HepG2 (cell line): ENCODE measurements around the gene INPP5E. TPM values are rescaled to one million over a fixed set of nuclear protein-coding genes. Genes with fewer than 3 reads are reported as not detected.

Experiments used
- ELK4 ChIP-seq: sonication (generic); formaldehyde crosslinking; IDR thresholded peaks from 2 replicates; pipeline ENCODE4 v1.9.0; 2021; ENCODE audit warnings: missing genetic modification reagents, borderline replicate concordance
- KDM3A ChIP-seq: IDR thresholded peaks from 2 replicates; pipeline ENCODE4 v1.6.1; 2018; ENCODE audit warnings: low read depth, missing compliant biosample characterization
- LRRFIP1 ChIP-seq: sonication (generic); formaldehyde crosslinking; conservative IDR thresholded peaks from 2 replicates; pipeline ENCODE4 v1.4.0; 2020; ENCODE audit warnings: missing genetic modification reagents
- PRDM10 ChIP-seq: sonication (generic); formaldehyde crosslinking; IDR thresholded peaks from 2 replicates; pipeline ENCODE4 v1.4.0; 2020; ENCODE audit warnings: low read depth, missing genetic modification reagents
- REST ChIP-seq, 2 experiments: IDR thresholded peaks; 2 replicates each; pipeline ENCODE4 v1.6.1; 2011 to 2012; ENCODE audit warnings: low read length in 2 of 2, borderline replicate concordance in 1 of 2, low read depth in 1 of 2, mild to moderate bottlenecking in 1 of 2, moderate library complexity in 1 of 2
- ZNF142 ChIP-seq: sonication (generic); formaldehyde crosslinking; IDR thresholded peaks from 2 replicates; pipeline ENCODE4 v1.4.0; 2020; ENCODE audit warnings: missing genetic modification reagents
- ZNF235 ChIP-seq: sonication (generic); formaldehyde crosslinking; IDR thresholded peaks from 2 replicates; pipeline ENCODE4 v1.8.1; 2023; ENCODE audit warnings: mild to moderate bottlenecking, missing genetic modification reagents, borderline replicate concordance
- ZNF446 ChIP-seq: sonication (generic); formaldehyde crosslinking; IDR thresholded peaks from 2 replicates; pipeline ENCODE4 v1.5.0; 2020; ENCODE audit warnings: mild to moderate bottlenecking, missing genetic modification reagents
- ZNF563 ChIP-seq: sonication (generic); formaldehyde crosslinking; IDR thresholded peaks from 2 replicates; pipeline ENCODE4 v1.8.0; 2022; ENCODE audit warnings: mild to moderate bottlenecking, moderate library complexity, missing genetic modification reagents
- polyA plus RNA-seq, 8 experiments: library from polyadenylated mRNA; depleted of rRNA in 3 of 8; stranded (reverse) in 7 of 8; unstranded in 1 of 8; fragments of >200 nt; fragmentation: Illumina TruSeq in 4 of 8; extraction: Trizol in 4 of 8; gene quantifications; 2 replicates each; pipeline versions ENCODE4 v1.2.1 to v1.2.3, GENCODE V29; 2011 to 2016; ENCODE audit warnings: low read depth in 4 of 8, missing spikeins in 1 of 8, mixed read lengths in 1 of 8; ENCODE audit not compliant: insufficient read depth in 1 of 8
- total RNA-seq, 5 experiments: library from RNA; depleted of rRNA; stranded (reverse); fragments of >200 nt; fragmentation: Illumina TruSeq; extraction: Trizol; gene quantifications; 2 replicates each; pipeline ENCODE4 v1.2.3, GENCODE V29; 2016; ENCODE audit warnings: low read depth in 1 of 5

The INPP5E gene
- total and polyA plus RNA-seq, 2 of the 13 experiments (the other 11 are each of a cell fraction or from before 2014, with no cell fraction given) = 5.5 TPM

- TF ChIP-seq ELK4 (CRISPR knock-in tag) = peak; percentile 63; the same call in 1 of the 2 replicates
- TF ChIP-seq KDM3A = no peak
- TF ChIP-seq ZNF563 = 0 out of 2 replicates have a peak, but pooled peaks have one; percentile 68
- TF ChIP-seq LRRFIP1 (CRISPR knock-in tag) = no peak
- no peak for TF ChIP-seq ZNF446 (CRISPR knock-in tag)
- TF ChIP-seq PRDM10 (CRISPR knock-in tag) = no peak
- TF ChIP-seq ZNF235 (CRISPR knock-in tag) = no peak
- peak; percentile 30; the same call in 1 of the 2 replicates for TF ChIP-seq ZNF142 (CRISPR knock-in tag)
- TF ChIP-seq REST (IDR thresholded peaks at IDR 0.05; ENCODE audit: borderline replicate concordance in 1 of 2, low read depth in 1 of 2, low read length in 2 of 2) = peak in 1 of 2 experiments; percentile 19; a peak in 1 of 4 replicates
Measured at GRCh38 chr9:136482793-136483588, 43.3 kb upstream of the INPP5E start, which contains the start of gene SEC16A (continued).
